ACHN (cell line): Measurements from ENCODE around the gene DIP2A.

Experiments used
- DNase-seq: peaks from one replicate; pipeline ENCODE4 v3.0.0-alpha.2; 2015
- in situ Hi-C: cut with HindIII; loops from 2 replicates; pipeline ENCODE4 v1.10.0; 2017; ENCODE audit warnings: low sequenced_read_pairs, low pct_ligation_motif_present, low pct_unique_long_range_greater_than_20kb

DIP2A gene

GRCh38 chr21:46458315-46459023 is at the start of gene DIP2A:
DIP2A (plus strand) TSS chr21:46458891; CDS start chr21:46459132, 241 bp downstream.
- peak; percentile 95 for DNase-seq
- in situ Hi-C loops, result no loop called here

- in situ Hi-C loops, result no loop called here
- DNase-seq, result no peak
These were observed 48.9 kb upstream of the DIP2A start for GRCh38 chr21:46409641-46410406.

- no peak for DNase-seq
- in situ Hi-C loops, result no loop called here
These were observed 48.2 kb upstream of the DIP2A start for GRCh38 chr21:46410516-46410915.

GRCh38 chr21:46411236-46411635 is 47.5 kb upstream of the DIP2A start:
- in situ Hi-C loops, result no loop called here
- no peak for DNase-seq

- in situ Hi-C loops, result no loop called here
- DNase-seq, result no peak
These were observed 47.0 kb upstream of the DIP2A start for GRCh38 chr21:46411691-46412090.

- no peak for DNase-seq
- in situ Hi-C loops, result no loop called here
These were observed 45.9 kb upstream of the DIP2A start for GRCh38 chr21:46412521-46413364.

- no peak for DNase-seq
- in situ Hi-C loops, result no loop called here
These were observed 45.4 kb upstream of the DIP2A start for GRCh38 chr21:46413365-46413696.

GRCh38 chr21:46414965-46415275 is 43.8 kb upstream of the DIP2A start:
- in situ Hi-C loops, result no loop called here
- no peak for DNase-seq

GRCh38 chr21:46416551-46416950 is 42.1 kb upstream of the DIP2A start:
- no peak for DNase-seq
- in situ Hi-C loops, result no loop called here

GRCh38 chr21:46418265-46418946 is 40.3 kb upstream of the DIP2A start:
- in situ Hi-C loops, result no loop called here

GRCh38 chr21:46420241-46421190 is 38.2 kb upstream of the DIP2A start:
- no peak for DNase-seq
- in situ Hi-C loops, result no loop called here

More at GRCh38 chr21:46418265-46418946, 40.3 kb upstream of the DIP2A start:
- DNase-seq, result no peak

- in situ Hi-C loops, result no loop called here
- DNase-seq, result no peak
These were observed 37.4 kb upstream of the DIP2A start for GRCh38 chr21:46421191-46421750.

- in situ Hi-C loops, result no loop called here
- DNase-seq, result no peak
These were observed 36.7 kb upstream of the DIP2A start for GRCh38 chr21:46421756-46422555.

GRCh38 chr21:46422636-46423241 is 36.0 kb upstream of the DIP2A start:
- DNase-seq, result no peak
- in situ Hi-C loops, result no loop called here

GRCh38 chr21:46423546-46424038 is 35.1 kb upstream of the DIP2A start:
- no peak for DNase-seq
- in situ Hi-C loops, result no loop called here

GRCh38 chr21:46424039-46424591 is 34.6 kb upstream of the DIP2A start:
- no peak for DNase-seq
- in situ Hi-C loops, result no loop called here
